OCI-LY3 (cell line): ENCODE results near the gene GPNMB.

ENCODE experiments used
- H2AFZ ChIP-seq: fragments of 200-600, 300-600 bp; shearing (Covaris generic); 2 replicates; pipeline ENCODE4 v1.6.0; 2014; ENCODE audit warnings: antibody characterized with exemption, low read depth, low read length
- H3K27ac ChIP-seq: fragments of 200-600, 300-600 bp; sonication (generic); 2 replicates; pipeline ENCODE4 v1.5.1; 2014; ENCODE audit warnings: mild to moderate bottlenecking, low read length, moderate library complexity, mixed read lengths
- H3K27me3 ChIP-seq: fragments of 200-600, 300-600 bp; sonication (generic); 2 replicates; pipeline ENCODE4 v1.6.1; 2014; ENCODE audit warnings: low read depth, low read length, mixed read lengths
- H3K36me3 ChIP-seq: fragments of 200-600, 300-600 bp; sonication (generic); replicated peaks from 2 replicates; pipeline ENCODE3; 2014; ENCODE audit warnings: low read depth, low read length, mixed read lengths
- H3K4me1 ChIP-seq: fragments of 300-600, 200-600 bp; sonication (generic); 2 replicates; pipeline ENCODE4 v1.6.1; 2014; ENCODE audit warnings: low read length, mixed read lengths
- H3K4me2 ChIP-seq: fragments of 200-600, 300-600 bp; sonication (generic); 2 replicates; pipeline ENCODE4 v1.6.1; 2014; ENCODE audit warnings: low read length, mixed read lengths
- H3K4me3 ChIP-seq: fragments of 300-600, 200-600 bp; sonication (generic); 2 replicates; pipeline ENCODE4 v1.5.1; 2014; ENCODE audit warnings: antibody characterized with exemption, mild to moderate bottlenecking, low read length, moderate library complexity
- H3K79me2 ChIP-seq: fragments of 300-600, 200-600 bp; shearing (Covaris generic); 2 replicates; pipeline ENCODE4 v1.6.1; 2014; ENCODE audit warnings: mild to moderate bottlenecking, low read length, mixed read lengths
- H3K9ac ChIP-seq: fragments of 300-600, 200-600 bp; shearing (Covaris generic); 2 replicates; pipeline ENCODE4 v1.6.0; 2014; ENCODE audit warnings: mild to moderate bottlenecking, low read length, moderate library complexity
- H3K9me3 ChIP-seq: fragments of 200-600, 300-600 bp; shearing (Covaris generic); 2 replicates; pipeline ENCODE4 v1.6.1; 2014; ENCODE audit warnings: low read length, mixed read lengths; ENCODE audit not compliant: insufficient read depth
- H4K20me1 ChIP-seq: fragments of 200-600, 300-600 bp; sonication (generic); 2 replicates; pipeline ENCODE4 v1.6.1; 2016; ENCODE audit warnings: low read length, mixed read lengths; ENCODE audit not compliant: insufficient read depth
- EZH2phosphoT487 ChIP-seq: fragments of 200-600 bp; shearing (Covaris generic); IDR thresholded peaks from 2 replicates; pipeline ENCODE4 v1.6.1; 2018; ENCODE audit warnings: antibody characterized with exemption, mixed run types, low read depth
- TF ChIP-seq, protein P1 (sequence below): fragments of 200-600, 300-600 bp; sonication (generic); IDR thresholded peaks from 2 replicates; pipeline ENCODE4 v1.5.1; 2014; ENCODE audit warnings: antibody characterized with exemption, low read length, low read depth

GPNMB gene

GRCh38 chr7:23273141-23273599 is 26.6 kb downstream of the GPNMB start:
- peak overlapping the region; percentile 81 for H3K4me3 ChIP-seq
- no peaks in the 10 kb centered on the region for H3K27me3 ChIP-seq
- H3K79me2 ChIP-seq: no peaks in the 10 kb centered on the region
- H4K20me1 ChIP-seq: no peaks in the 10 kb centered on the region
- H3K9ac ChIP-seq: peak overlapping the region; percentile 62
- peak overlapping the region; percentile 86 for H2AFZ ChIP-seq
- H3K36me3 ChIP-seq: no peaks in the 10 kb centered on the region
- H3K4me2 ChIP-seq: peak overlapping the region; percentile 85
- H3K9me3 ChIP-seq: no peaks in the 10 kb centered on the region
- H3K4me1 ChIP-seq: peaks cover 14% of the 10 kb centered on the region
- H3K27ac ChIP-seq: peak overlapping the region; percentile 25
- TF ChIP-seq, protein P1, sequence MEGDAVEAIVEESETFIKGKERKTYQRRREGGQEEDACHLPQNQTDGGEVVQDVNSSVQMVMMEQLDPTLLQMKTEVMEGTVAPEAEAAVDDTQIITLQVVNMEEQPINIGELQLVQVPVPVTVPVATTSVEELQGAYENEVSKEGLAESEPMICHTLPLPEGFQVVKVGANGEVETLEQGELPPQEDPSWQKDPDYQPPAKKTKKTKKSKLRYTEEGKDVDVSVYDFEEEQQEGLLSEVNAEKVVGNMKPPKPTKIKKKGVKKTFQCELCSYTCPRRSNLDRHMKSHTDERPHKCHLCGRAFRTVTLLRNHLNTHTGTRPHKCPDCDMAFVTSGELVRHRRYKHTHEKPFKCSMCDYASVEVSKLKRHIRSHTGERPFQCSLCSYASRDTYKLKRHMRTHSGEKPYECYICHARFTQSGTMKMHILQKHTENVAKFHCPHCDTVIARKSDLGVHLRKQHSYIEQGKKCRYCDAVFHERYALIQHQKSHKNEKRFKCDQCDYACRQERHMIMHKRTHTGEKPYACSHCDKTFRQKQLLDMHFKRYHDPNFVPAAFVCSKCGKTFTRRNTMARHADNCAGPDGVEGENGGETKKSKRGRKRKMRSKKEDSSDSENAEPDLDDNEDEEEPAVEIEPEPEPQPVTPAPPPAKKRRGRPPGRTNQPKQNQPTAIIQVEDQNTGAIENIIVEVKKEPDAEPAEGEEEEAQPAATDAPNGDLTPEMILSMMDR: peak; percentile 75
- no peak for TF ChIP-seq EZH2phosphoT487

DNA sequence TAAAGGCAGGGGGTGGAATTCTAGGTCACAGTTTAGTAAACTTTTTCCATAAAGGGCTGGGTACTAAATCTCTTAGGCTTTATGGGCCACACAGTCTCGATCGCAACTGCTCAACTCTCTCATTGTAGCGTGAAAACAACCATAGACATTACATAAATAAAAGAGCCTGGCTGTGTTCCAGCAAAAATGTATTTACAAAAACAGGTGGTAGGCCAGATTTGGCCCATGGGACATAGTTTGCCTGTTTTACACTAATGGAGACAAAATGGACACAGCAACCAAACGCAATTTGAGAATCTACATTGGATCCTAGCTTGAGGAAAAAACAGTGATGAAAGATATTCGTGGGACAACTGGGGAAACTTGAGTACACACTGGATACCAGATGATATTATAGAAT is 29.3 kb downstream of the GPNMB start:
- H3K4me1 ChIP-seq: peaks cover 14% of the 10 kb centered on the region
- H3K4me2 ChIP-seq: no peak overlapping the region
- no peak overlapping the region for H2AFZ ChIP-seq
- H3K9me3 ChIP-seq: no peaks in the 10 kb centered on the region
- TF ChIP-seq, protein P1: no peak
- no peaks in the 10 kb centered on the region for H4K20me1 ChIP-seq
- no peaks in the 10 kb centered on the region for H3K27me3 ChIP-seq
- no peaks in the 10 kb centered on the region for H3K36me3 ChIP-seq
- H3K79me2 ChIP-seq: no peaks in the 10 kb centered on the region
- H3K27ac ChIP-seq: no peak overlapping the region
- no peak overlapping the region for H3K9ac ChIP-seq
- H3K4me3 ChIP-seq: no peak overlapping the region

DNA sequence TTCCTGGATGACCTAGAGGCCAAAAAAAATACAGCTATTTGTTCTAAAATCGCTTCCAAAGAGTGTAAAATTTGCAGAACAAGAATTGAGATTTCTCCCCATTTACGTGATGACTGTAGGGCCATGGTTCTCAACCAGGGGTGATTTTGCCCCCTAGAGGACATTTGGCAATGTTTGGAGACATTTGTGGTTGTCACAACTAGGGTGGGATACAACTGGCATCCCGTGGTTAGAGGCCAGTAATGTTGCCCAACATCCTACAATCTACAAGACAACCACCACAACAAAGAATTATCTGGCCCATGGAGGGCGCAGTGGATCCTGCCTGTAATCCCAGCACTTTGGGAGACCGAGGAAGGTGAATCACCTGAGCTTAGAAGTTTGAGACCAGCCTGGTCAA is 29.8 kb downstream of the GPNMB start:
- no peak for TF ChIP-seq EZH2phosphoT487
- TF ChIP-seq, protein P1: peak; percentile 31
- Histone ChIP-seq H3K4me1 (peaks cover 14% of the 10 kb centered on the region), H3K4me2 (no peak overlapping the region), H4K20me1 (no peaks in the 10 kb centered on the region), H3K27me3 (no peaks in the 10 kb centered on the region), H3K4me3 (no peak overlapping the region), H2AFZ (no peak overlapping the region), H3K9ac (no peak overlapping the region), H3K27ac (no peak overlapping the region), H3K36me3 (no peaks in the 10 kb centered on the region), H3K79me2 (no peaks in the 10 kb centered on the region), H3K9me3 (no peaks in the 10 kb centered on the region)

DNA sequence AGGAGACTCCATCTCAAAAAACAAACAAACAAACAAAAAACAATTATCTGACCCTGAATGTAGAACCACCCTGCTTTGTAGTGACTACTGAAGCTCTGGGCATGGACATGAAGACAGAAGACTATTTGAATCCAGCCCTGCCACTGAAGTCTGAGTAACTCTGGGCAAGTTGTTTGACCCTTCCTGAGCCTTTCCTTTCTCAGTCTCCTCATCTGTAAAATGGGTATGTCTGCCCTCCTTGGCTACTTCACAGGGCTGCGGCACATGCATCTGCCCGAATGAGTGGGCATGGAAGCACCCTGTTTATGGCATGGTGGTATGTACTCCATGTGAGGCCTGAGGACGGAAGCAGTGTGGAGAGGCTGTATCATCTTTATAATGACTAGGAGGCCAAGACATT is 30.4 kb downstream of the GPNMB start:
- no peak overlapping the region for H3K4me3 ChIP-seq
- peak overlapping the region; percentile 9; the same call in 1 of the 2 replicates for H3K4me2 ChIP-seq
- no peak overlapping the region for H3K9ac ChIP-seq
- H3K27ac ChIP-seq: no peak overlapping the region
- H4K20me1 ChIP-seq: no peaks in the 10 kb centered on the region
- no peaks in the 10 kb centered on the region for H3K79me2 ChIP-seq
- H3K36me3 ChIP-seq: no peaks in the 10 kb centered on the region
- no peaks in the 10 kb centered on the region for H3K9me3 ChIP-seq
- H2AFZ ChIP-seq: 0 out of 2 replicates have a peak overlapping the region, but pooled peaks have one; percentile 12
- peaks cover 14% of the 10 kb centered on the region for H3K4me1 ChIP-seq
- no peak for TF ChIP-seq EZH2phosphoT487
- TF ChIP-seq, protein P1: no peak
- H3K27me3 ChIP-seq: no peaks in the 10 kb centered on the region
